Measurements from ENCODE around the gene LRRC38. TPM values are rescaled to one million over a fixed set of nuclear protein-coding genes. Genes with fewer than 3 reads are reported as not detected.

Gene LRRC38
- total RNA-seq, 1 donor from 2014 or later = not detected

DNA sequence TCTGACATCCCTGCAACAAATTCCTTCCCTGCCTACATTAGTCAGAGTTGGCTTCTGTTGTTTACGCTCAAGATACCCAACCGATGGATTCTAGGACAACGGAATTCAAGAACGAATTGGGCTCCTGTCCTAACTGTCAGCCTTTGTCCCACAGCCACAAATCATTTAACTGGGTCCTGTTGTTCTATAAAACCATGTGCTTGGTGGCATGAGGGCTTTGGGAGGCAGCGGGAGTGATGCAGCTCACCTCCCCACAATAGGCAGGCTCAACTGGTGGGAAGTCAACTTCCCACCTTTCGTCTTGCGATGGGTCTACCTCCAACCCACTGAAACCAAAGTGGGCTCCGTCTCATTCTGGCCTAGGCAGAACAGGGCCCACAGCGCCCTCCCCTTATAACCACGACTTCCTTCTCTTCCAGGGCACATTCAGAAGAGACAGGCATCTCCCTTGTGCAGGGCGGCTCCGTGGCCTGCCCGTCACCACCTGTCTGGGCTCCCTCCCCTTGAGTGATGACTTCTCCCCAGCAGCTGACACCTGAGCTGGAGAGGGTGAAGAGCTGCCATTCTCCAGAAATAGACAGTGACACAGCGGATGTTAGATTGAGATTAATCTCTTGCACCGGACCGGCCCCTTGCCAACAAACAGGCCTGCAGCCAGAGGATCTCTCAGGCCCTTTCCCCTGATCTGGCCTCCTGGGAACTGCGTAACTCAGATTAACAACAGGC is 26.5 kb downstream of the LRRC38 start:
- Mint-ChIP-seq H3K4me1 (no peaks in the 10 kb centered on the region), H3K4me3 (no peak overlapping the region), H3K27me3 (ENCODE audit: low read depth) (peaks cover 2% of the 10 kb centered on the region), H3K36me3 (ENCODE audit: low read depth) (no peaks in the 10 kb centered on the region), H3K9me3 (no peaks in the 10 kb centered on the region), H3K27ac (ENCODE audit: unreplicated experiment) (no peak overlapping the region)
- TF ChIP-seq CTCF (conservative IDR thresholded peaks at IDR 0.05) = no peak
- DNase-seq (ENCODE audit: low read depth, low spot score) = no peak

DNA sequence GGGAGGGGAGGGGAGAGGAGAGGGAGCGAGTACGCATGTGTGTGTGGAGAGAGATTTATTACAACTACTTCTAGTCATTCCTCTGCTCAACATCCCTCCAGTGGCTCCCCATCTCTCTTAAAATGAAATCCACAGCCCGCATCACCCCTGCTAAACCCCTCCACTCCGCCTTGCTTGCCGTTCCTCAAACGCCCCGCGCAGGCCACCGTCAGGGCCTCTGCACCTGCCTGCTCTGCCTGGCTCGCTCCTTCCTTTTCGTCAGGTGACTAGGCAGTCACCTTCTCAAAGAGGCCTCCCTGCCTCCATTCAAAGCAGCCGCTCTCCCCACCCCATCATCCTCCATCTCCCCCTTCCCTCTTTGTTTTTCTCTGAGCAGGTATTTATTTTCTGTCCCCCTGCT is 29.9 kb downstream of the LRRC38 start:
- DNase-seq (ENCODE audit: low read depth, low spot score) = no peak
- H3K36me3 Mint-ChIP-seq (ENCODE audit: low read depth) = no peaks in the 10 kb centered on the region
- no peaks in the 10 kb centered on the region for H3K9me3 Mint-ChIP-seq
- no peak for TF ChIP-seq CTCF (conservative IDR thresholded peaks at IDR 0.05)
- peaks cover 2% of the 10 kb centered on the region for H3K27me3 Mint-ChIP-seq (ENCODE audit: low read depth)
- no peak overlapping the region for H3K27ac Mint-ChIP-seq (ENCODE audit: unreplicated experiment)
- H3K4me3 Mint-ChIP-seq = no peak overlapping the region
- H3K4me1 Mint-ChIP-seq = no peaks in the 10 kb centered on the region

DNA sequence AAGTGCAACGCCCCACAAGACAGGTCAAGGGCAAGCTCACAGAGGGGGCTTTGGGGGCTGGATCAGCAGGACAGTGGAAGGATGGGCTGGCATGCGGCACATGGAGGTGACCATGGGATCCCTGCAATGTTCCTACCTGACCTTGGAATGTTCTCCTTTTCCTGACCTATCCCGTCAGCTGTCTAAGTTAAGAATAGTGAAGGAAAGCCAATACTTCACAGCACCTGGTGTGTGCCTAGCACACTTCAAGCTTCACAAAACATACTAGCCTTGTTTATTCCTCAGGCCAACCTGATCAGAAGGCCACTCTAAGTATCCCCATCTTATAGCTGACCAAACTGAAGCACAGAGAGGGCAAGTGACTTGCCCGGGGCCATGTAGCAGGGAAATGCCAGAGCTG is 31.2 kb downstream of the LRRC38 start:
- Mint-ChIP-seq H3K36me3 (ENCODE audit: low read depth) (no peaks in the 10 kb centered on the region), H3K9me3 (peaks cover 4% of the 10 kb centered on the region), H3K4me1 (no peaks in the 10 kb centered on the region), H3K27ac (ENCODE audit: unreplicated experiment) (peak overlapping the region; percentile 35), H3K27me3 (ENCODE audit: low read depth) (peaks cover 5% of the 10 kb centered on the region), H3K4me3 (no peak overlapping the region)
- no peak for DNase-seq (ENCODE audit: low read depth, low spot score)
- TF ChIP-seq CTCF (conservative IDR thresholded peaks at IDR 0.05) = no peak

- no peak for DNase-seq (ENCODE audit: low read depth, low spot score)
- Mint-ChIP-seq H3K36me3 (ENCODE audit: low read depth) (no peaks in the 10 kb centered on the region), H3K27me3 (ENCODE audit: low read depth) (peaks cover 16% of the 10 kb centered on the region), H3K9me3 (peaks cover 4% of the 10 kb centered on the region), H3K27ac (ENCODE audit: unreplicated experiment) (no peak overlapping the region), H3K4me3 (no peak overlapping the region), H3K4me1 (no peaks in the 10 kb centered on the region)
- no peak for TF ChIP-seq CTCF (conservative IDR thresholded peaks at IDR 0.05)
Observed at GRCh38 chr1:13479171-13479856, 34.5 kb downstream of the LRRC38 start.

- Mint-ChIP-seq H3K36me3 (ENCODE audit: low read depth) (no peaks in the 10 kb centered on the region), H3K9me3 (peaks cover 6% of the 10 kb centered on the region), H3K27me3 (ENCODE audit: low read depth) (peaks cover 18% of the 10 kb centered on the region), H3K4me1 (no peaks in the 10 kb centered on the region), H3K4me3 (no peak overlapping the region), H3K27ac (ENCODE audit: unreplicated experiment) (no peak overlapping the region)
- TF ChIP-seq CTCF (conservative IDR thresholded peaks at IDR 0.05) = no peak
- DNase-seq (ENCODE audit: low read depth, low spot score) = no peak
Observed at GRCh38 chr1:13478692-13479091, 35.1 kb downstream of the LRRC38 start.
